GM23338 (cell line): ENCODE data around the gene TOGARAM1. TPM values are rescaled to one million over a fixed set of nuclear protein-coding genes. Genes with fewer than 3 reads are reported as not detected.

Source experiments
- ATAC-seq: fragments of 200-7000 bp; cut with Tn5 transposase; 3 replicates; pipeline ENCODE4 v1.9.1; 2020
- DNase-seq: peaks from one replicate; pipeline ENCODE4 v3.0.0-alpha.2; 2015; ENCODE audit warnings: low spot score
- H2AFZ ChIP-seq: fragments of 200-600 bp; sonication (generic); 2 replicates; pipeline ENCODE4 v1.8.0; 2016; ENCODE audit warnings: antibody characterized with exemption, mild to moderate bottlenecking, moderate library complexity
- H3F3A ChIP-seq: fragments of 200-600 bp; sonication (generic); replicated peaks from 2 replicates; pipeline ENCODE4 v1.8.0; 2017; ENCODE audit warnings: antibody characterized with exemption, mixed run types, low read depth
- H3K27ac ChIP-seq: fragments of 200-600 bp; sonication (generic); 2 replicates; pipeline ENCODE4 v1.6.1; 2016; ENCODE audit warnings: low read depth
- H3K27me3 ChIP-seq: fragments of 200-600 bp; sonication (generic); 2 replicates; pipeline ENCODE4 v1.8.0; 2016; ENCODE audit warnings: mild to moderate bottlenecking, mixed run types, moderate library complexity; ENCODE audit not compliant: insufficient read depth
- H3K36me3 ChIP-seq: fragments of 200-600 bp; sonication (generic); 2 replicates; pipeline ENCODE4 v1.8.0; 2016; ENCODE audit warnings: mild to moderate bottlenecking; ENCODE audit not compliant: insufficient read depth
- H3K4me1 ChIP-seq: fragments of 200-600 bp; sonication (generic); 2 replicates; pipeline ENCODE4 v1.8.0; 2016; ENCODE audit warnings: mild to moderate bottlenecking, moderate library complexity; ENCODE audit not compliant: insufficient read depth
- H3K4me2 ChIP-seq: fragments of 200-600 bp; sonication (generic); 2 replicates; pipeline ENCODE4 v1.7.1; 2017; ENCODE audit warnings: mixed run types
- H3K4me3 ChIP-seq: fragments of 200-600 bp; sonication (generic); 2 replicates; pipeline ENCODE4 v1.6.1; 2016; ENCODE audit warnings: mixed run types
- H3K79me2 ChIP-seq: fragments of 200-600 bp; sonication (generic); replicated peaks from 2 replicates; pipeline ENCODE4 v1.8.0; 2017; ENCODE audit warnings: mild to moderate bottlenecking; ENCODE audit not compliant: insufficient read depth
- H3K9me2 ChIP-seq: fragments of 200-600 bp; sonication (generic); 2 replicates; pipeline ENCODE4 v1.8.0; 2017; ENCODE audit not compliant: insufficient read depth
- H4K20me1 ChIP-seq: fragments of 200-600 bp; sonication (generic); replicated peaks from 2 replicates; pipeline ENCODE4 v1.8.0; 2017; ENCODE audit warnings: mild to moderate bottlenecking; ENCODE audit not compliant: insufficient read depth
- H3K27ac Mint-ChIP-seq: 2 replicates; pipeline ENCODE4 v1.8.0; 2020; ENCODE audit warnings: inconsistent platforms, mild to moderate bottlenecking, moderate library complexity, mixed read lengths
- H3K27me3 Mint-ChIP-seq: 3 replicates; pipeline ENCODE4 v1.8.0; 2022; ENCODE audit warnings: low read depth, mild to moderate bottlenecking, moderate library complexity, mixed read lengths, inconsistent platforms; ENCODE audit not compliant: insufficient read depth, poor library complexity
- H3K36me3 Mint-ChIP-seq: 3 replicates; pipeline ENCODE4 v1.8.0; 2021; ENCODE audit warnings: low read depth, mild to moderate bottlenecking, inconsistent platforms, moderate library complexity, mixed read lengths
- H3K4me1 Mint-ChIP-seq: 3 replicates; pipeline ENCODE4 v1.8.0; 2020; ENCODE audit warnings: mild to moderate bottlenecking, inconsistent platforms, mixed read lengths
- H3K4me3 Mint-ChIP-seq: 3 replicates; pipeline ENCODE4 v1.8.0; 2021; ENCODE audit warnings: moderate library complexity, mild to moderate bottlenecking, inconsistent platforms, mixed read lengths
- H3K9me3 Mint-ChIP-seq: 3 replicates; pipeline ENCODE4 v1.8.0; 2020; ENCODE audit warnings: moderate library complexity, mild to moderate bottlenecking, inconsistent platforms, mixed read lengths
- CREB1 ChIP-seq: fragments of 250-450 bp; sonication (Bioruptor Pico); IDR thresholded peaks from 2 replicates; pipeline ENCODE4 v1.5.0; 2020; ENCODE audit warnings: low read depth, mild to moderate bottlenecking, moderate library complexity
- NANOG ChIP-seq: IDR thresholded peaks from 2 replicates; pipeline ENCODE4 v1.6.1; 2016; ENCODE audit warnings: antibody characterized with exemption, borderline replicate concordance
- STAT1 ChIP-seq: IDR thresholded peaks from one replicate; pipeline ENCODE4 v1.6.1; 2016; ENCODE audit warnings: antibody characterized with exemption; ENCODE audit not compliant: unreplicated experiment
- ZNF331 ChIP-seq: fragments of 250-450 bp; sonication (Bioruptor Pico); IDR thresholded peaks from 2 replicates; pipeline ENCODE4 v1.5.0; 2020; ENCODE audit warnings: low read depth, mild to moderate bottlenecking, moderate library complexity
- polyA plus RNA-seq: library from polyadenylated mRNA; unstranded; fragments of >200 nt; fragmentation: Nextera tagmentation; extraction: Ambion mirVana; gene quantifications from 2 replicates; pipeline ENCODE4 v1.2.1, GENCODE V29; 2016
- total RNA-seq: library from RNA; depleted of rRNA; stranded (reverse); fragments of >200 nt; shearing (Covaris generic); gene quantifications from 2 replicates; pipeline ENCODE4 v1.2.3, GENCODE V29; 2014
- TF ChIP-seq, protein P1 (sequence below), 2 experiments: fragments of 200-600 bp in 1 of 2; sonication (generic) in 1 of 2; conservative IDR thresholded peaks; 2 replicates each; pipeline versions ENCODE4 v1.5.1 to v1.6.1; 2016 to 2017; ENCODE audit warnings: antibody characterized with exemption in 2 of 2, low read depth in 2 of 2, mild to moderate bottlenecking in 2 of 2, moderate library complexity in 1 of 2
- TF ChIP-seq, protein P2 (sequence below): IDR thresholded peaks from 2 replicates; pipeline ENCODE4 v1.6.1; 2016; ENCODE audit warnings: antibody characterized with exemption
- TF ChIP-seq, protein P3 (sequence below): IDR thresholded peaks from one replicate; pipeline ENCODE4 v1.6.1; 2018; ENCODE audit warnings: antibody characterized with exemption; ENCODE audit not compliant: unreplicated experiment
- TF ChIP-seq, protein P4 (sequence below): fragments of 250-450 bp; sonication (Bioruptor Pico); IDR thresholded peaks from 2 replicates; pipeline ENCODE4 v1.5.0; 2020; ENCODE audit warnings: mild to moderate bottlenecking, moderate library complexity

The TOGARAM1 gene
- total and polyA plus RNA-seq, 2 experiments from 2014 or later: 9.6 to 9.8 TPM

DNA sequence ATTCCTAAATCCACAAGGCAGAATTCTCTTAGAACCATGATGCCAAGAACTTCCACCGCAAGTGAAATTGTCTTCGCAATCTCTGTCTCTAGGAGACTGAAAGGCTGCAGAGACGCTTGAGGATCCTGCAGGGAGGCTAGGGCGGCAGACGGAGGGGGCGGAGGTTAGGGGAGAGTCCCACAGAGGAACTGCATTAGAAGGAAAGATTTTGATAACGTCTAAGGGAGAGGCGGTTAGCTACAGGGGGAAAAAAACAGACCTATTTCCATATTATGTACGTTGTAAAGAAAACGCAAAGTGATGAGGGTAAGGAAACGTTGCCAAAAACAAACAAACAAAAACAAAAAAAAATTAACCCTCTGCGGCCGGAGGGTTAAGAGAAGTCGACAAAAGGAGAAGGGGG lies 838 bp upstream of the TOGARAM1 start:
- peak overlapping the region; percentile 14; the same call in 1 of the 2 replicates for H2AFZ ChIP-seq
- no peaks in the 10 kb centered on the region for H3K36me3 ChIP-seq
- no peaks in the 10 kb centered on the region for H3K27me3 ChIP-seq
- peak overlapping the region; percentile 80 for H3K27ac ChIP-seq
- no peaks in the 10 kb centered on the region; the same call in 1 of the 2 replicates for H4K20me1 ChIP-seq
- peaks cover 2% of the 10 kb centered on the region for H3K27me3 Mint-ChIP-seq
- H3K9me2 ChIP-seq: no peaks in the 10 kb centered on the region
- H3K36me3 Mint-ChIP-seq: peaks cover 3% of the 10 kb centered on the region; the same call in 1 of the 3 replicates
- peak overlapping the region; percentile 75 for H3K4me2 ChIP-seq
- peak; percentile 52 for ATAC-seq
- DNase-seq: peak; percentile 78
- H3K4me3 ChIP-seq: peak overlapping the region; percentile 65
- TF ChIP-seq, protein P1, sequence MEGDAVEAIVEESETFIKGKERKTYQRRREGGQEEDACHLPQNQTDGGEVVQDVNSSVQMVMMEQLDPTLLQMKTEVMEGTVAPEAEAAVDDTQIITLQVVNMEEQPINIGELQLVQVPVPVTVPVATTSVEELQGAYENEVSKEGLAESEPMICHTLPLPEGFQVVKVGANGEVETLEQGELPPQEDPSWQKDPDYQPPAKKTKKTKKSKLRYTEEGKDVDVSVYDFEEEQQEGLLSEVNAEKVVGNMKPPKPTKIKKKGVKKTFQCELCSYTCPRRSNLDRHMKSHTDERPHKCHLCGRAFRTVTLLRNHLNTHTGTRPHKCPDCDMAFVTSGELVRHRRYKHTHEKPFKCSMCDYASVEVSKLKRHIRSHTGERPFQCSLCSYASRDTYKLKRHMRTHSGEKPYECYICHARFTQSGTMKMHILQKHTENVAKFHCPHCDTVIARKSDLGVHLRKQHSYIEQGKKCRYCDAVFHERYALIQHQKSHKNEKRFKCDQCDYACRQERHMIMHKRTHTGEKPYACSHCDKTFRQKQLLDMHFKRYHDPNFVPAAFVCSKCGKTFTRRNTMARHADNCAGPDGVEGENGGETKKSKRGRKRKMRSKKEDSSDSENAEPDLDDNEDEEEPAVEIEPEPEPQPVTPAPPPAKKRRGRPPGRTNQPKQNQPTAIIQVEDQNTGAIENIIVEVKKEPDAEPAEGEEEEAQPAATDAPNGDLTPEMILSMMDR (conservative IDR thresholded peaks at IDR 0.05; ENCODE audit: low read depth in 2 of 2): no peak
- TF ChIP-seq CREB1 (CRISPR knock-in tag): no peak
- TF ChIP-seq, protein P2, sequence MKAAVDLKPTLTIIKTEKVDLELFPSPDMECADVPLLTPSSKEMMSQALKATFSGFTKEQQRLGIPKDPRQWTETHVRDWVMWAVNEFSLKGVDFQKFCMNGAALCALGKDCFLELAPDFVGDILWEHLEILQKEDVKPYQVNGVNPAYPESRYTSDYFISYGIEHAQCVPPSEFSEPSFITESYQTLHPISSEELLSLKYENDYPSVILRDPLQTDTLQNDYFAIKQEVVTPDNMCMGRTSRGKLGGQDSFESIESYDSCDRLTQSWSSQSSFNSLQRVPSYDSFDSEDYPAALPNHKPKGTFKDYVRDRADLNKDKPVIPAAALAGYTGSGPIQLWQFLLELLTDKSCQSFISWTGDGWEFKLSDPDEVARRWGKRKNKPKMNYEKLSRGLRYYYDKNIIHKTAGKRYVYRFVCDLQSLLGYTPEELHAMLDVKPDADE: no peak
- TF ChIP-seq, protein P3, sequence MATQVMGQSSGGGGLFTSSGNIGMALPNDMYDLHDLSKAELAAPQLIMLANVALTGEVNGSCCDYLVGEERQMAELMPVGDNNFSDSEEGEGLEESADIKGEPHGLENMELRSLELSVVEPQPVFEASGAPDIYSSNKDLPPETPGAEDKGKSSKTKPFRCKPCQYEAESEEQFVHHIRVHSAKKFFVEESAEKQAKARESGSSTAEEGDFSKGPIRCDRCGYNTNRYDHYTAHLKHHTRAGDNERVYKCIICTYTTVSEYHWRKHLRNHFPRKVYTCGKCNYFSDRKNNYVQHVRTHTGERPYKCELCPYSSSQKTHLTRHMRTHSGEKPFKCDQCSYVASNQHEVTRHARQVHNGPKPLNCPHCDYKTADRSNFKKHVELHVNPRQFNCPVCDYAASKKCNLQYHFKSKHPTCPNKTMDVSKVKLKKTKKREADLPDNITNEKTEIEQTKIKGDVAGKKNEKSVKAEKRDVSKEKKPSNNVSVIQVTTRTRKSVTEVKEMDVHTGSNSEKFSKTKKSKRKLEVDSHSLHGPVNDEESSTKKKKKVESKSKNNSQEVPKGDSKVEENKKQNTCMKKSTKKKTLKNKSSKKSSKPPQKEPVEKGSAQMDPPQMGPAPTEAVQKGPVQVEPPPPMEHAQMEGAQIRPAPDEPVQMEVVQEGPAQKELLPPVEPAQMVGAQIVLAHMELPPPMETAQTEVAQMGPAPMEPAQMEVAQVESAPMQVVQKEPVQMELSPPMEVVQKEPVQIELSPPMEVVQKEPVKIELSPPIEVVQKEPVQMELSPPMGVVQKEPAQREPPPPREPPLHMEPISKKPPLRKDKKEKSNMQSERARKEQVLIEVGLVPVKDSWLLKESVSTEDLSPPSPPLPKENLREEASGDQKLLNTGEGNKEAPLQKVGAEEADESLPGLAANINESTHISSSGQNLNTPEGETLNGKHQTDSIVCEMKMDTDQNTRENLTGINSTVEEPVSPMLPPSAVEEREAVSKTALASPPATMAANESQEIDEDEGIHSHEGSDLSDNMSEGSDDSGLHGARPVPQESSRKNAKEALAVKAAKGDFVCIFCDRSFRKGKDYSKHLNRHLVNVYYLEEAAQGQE: no peak
- TF ChIP-seq ZNF331: no peak
- TF ChIP-seq, protein P4, sequence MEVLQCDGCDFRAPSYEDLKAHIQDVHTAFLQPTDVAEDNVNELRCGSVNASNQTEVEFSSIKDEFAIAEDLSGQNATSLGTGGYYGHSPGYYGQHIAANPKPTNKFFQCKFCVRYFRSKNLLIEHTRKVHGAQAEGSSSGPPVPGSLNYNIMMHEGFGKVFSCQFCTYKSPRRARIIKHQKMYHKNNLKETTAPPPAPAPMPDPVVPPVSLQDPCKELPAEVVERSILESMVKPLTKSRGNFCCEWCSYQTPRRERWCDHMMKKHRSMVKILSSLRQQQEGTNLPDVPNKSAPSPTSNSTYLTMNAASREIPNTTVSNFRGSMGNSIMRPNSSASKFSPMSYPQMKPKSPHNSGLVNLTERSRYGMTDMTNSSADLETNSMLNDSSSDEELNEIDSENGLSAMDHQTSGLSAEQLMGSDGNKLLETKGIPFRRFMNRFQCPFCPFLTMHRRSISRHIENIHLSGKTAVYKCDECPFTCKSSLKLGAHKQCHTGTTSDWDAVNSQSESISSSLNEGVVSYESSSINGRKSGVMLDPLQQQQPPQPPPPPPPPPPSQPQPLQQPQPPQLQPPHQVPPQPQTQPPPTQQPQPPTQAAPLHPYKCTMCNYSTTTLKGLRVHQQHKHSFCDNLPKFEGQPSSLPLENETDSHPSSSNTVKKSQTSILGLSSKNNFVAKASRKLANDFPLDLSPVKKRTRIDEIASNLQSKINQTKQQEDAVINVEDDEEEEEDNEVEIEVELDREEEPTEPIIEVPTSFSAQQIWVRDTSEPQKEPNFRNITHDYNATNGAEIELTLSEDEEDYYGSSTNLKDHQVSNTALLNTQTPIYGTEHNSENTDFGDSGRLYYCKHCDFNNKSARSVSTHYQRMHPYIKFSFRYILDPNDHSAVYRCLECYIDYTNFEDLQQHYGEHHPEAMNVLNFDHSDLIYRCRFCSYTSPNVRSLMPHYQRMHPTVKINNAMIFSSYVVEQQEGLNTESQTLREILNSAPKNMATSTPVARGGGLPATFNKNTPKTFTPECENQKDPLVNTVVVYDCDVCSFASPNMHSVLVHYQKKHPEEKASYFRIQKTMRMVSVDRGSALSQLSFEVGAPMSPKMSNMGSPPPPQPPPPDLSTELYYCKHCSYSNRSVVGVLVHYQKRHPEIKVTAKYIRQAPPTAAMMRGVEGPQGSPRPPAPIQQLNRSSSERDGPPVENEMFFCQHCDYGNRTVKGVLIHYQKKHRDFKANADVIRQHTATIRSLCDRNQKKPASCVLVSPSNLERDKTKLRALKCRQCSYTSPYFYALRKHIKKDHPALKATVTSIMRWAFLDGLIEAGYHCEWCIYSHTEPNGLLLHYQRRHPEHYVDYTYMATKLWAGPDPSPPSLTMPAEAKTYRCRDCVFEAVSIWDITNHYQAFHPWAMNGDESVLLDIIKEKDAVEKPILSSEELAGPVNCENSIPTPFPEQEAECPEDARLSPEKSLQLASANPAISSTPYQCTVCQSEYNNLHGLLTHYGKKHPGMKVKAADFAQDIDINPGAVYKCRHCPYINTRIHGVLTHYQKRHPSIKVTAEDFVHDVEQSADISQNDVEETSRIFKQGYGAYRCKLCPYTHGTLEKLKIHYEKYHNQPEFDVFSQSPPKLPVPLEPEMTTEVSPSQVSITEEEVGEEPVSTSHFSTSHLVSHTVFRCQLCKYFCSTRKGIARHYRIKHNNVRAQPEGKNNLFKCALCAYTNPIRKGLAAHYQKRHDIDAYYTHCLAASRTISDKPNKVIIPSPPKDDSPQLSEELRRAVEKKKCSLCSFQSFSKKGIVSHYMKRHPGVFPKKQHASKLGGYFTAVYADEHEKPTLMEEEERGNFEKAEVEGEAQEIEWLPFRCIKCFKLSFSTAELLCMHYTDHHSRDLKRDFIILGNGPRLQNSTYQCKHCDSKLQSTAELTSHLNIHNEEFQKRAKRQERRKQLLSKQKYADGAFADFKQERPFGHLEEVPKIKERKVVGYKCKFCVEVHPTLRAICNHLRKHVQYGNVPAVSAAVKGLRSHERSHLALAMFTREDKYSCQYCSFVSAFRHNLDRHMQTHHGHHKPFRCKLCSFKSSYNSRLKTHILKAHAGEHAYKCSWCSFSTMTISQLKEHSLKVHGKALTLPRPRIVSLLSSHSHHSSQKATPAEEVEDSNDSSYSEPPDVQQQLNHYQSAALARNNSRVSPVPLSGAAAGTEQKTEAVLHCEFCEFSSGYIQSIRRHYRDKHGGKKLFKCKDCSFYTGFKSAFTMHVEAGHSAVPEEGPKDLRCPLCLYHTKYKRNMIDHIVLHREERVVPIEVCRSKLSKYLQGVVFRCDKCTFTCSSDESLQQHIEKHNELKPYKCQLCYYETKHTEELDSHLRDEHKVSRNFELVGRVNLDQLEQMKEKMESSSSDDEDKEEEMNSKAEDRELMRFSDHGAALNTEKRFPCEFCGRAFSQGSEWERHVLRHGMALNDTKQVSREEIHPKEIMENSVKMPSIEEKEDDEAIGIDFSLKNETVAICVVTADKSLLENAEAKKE (CRISPR knock-in tag): no peak
- TF ChIP-seq STAT1: no peak
- TF ChIP-seq NANOG: no peak
- peaks cover 82% of the 10 kb centered on the region for H3K79me2 ChIP-seq
- H3K4me1 ChIP-seq: peaks cover 17% of the 10 kb centered on the region
- peaks cover 24% of the 10 kb centered on the region; the same call in 2 of the 3 replicates for H3K4me1 Mint-ChIP-seq
- no peak overlapping the region for H3K27ac Mint-ChIP-seq
- H3F3A ChIP-seq: no peaks in the 10 kb centered on the region
- no peak overlapping the region for H3K4me3 Mint-ChIP-seq
- H3K9me3 Mint-ChIP-seq: no peaks in the 10 kb centered on the region
